HepG2 (cell line): ENCODE results near the gene ULK3. TPM values are rescaled to one million over a fixed set of nuclear protein-coding genes. Genes with fewer than 3 reads are reported as not detected.

Source experiments
- ATAC-seq: fragments of 200-7000 bp; cut with Tn5 transposase; 3 replicates; pipeline ENCODE4 v1.9.1; 2020; ENCODE audit warnings: mild to moderate bottlenecking, moderate library complexity
- BruUV-seq: library from RNA; stranded (reverse); fragments of 400-500 nt; replicated peaks from 2 replicates; lab custom pipeline; 2021; lab: Mats Ljungman, UMichigan
- CTCF ChIA-PET: fragments of 300-600 bp; formaldehyde crosslinking; extraction: SDS; loops from one replicate; lab custom pipeline; 2021; ENCODE audit warnings: low total read pairs, inconsistent platforms, low intra/inter-chr PET ratio; lab: Yijun Ruan, JAX
- POLR2A ChIA-PET: fragments of 350-600 bp; sonication (Branson Sonifier 250); formaldehyde crosslinking; loops from one replicate; lab custom pipeline; 2020; ENCODE audit warnings: antibody characterized with exemption, inconsistent platforms; lab: Yijun Ruan, JAX
- DNase-seq: peaks from one replicate; pipeline ENCODE4 v3.0.0-alpha.2; 2015; ENCODE audit warnings: low spot score
- FAIRE-seq: peaks from 3 replicates; lab custom pipeline; 2011; peaks lifted over from hg19 to GRCh38; lab: Jason Lieb, UNC
- H2AFZ ChIP-seq: one replicate; pipeline ENCODE4 v1.6.1; 2011; ENCODE audit warnings: low read length, inconsistent platforms
- H3K27ac ChIP-seq: fragments of 300-600 bp; 3 replicates; pipeline ENCODE4 v1.8.0; 2011; ENCODE audit warnings: mixed run types, mild to moderate bottlenecking, mixed read lengths, low read length, inconsistent platforms; ENCODE audit not compliant: insufficient read depth; ENCODE audit errors: extremely low read length
- H3K27me3 ChIP-seq, 2 experiments: fragments of 200-600 bp in 1 of 2; 2 replicates in 1 of 2; 3 replicates in 1 of 2; pipeline versions ENCODE4 v1.6.0 to v1.8.0; 2011; ENCODE audit warnings: low read length in 2 of 2, mild to moderate bottlenecking in 2 of 2, moderate library complexity in 2 of 2, inconsistent platforms in 1 of 2; ENCODE audit not compliant: insufficient read depth in 2 of 2, control insufficient read depth in 1 of 2
- H3K36me3 ChIP-seq, 2 experiments: fragments of 200-600 bp in 1 of 2; replicated peaks in 1 of 2; 2 replicates in 1 of 2; 3 replicates in 1 of 2; pipeline versions ENCODE4 v1.5.1 to v1.8.0; 2011; ENCODE audit warnings: low read length in 2 of 2, inconsistent platforms in 1 of 2; ENCODE audit not compliant: insufficient read depth in 2 of 2, control insufficient read depth in 1 of 2
- H3K4me1 ChIP-seq: 2 replicates; pipeline ENCODE4 v1.5.1; 2012; ENCODE audit warnings: low read length, inconsistent platforms; ENCODE audit not compliant: insufficient read depth
- H3K4me2 ChIP-seq: 2 replicates; pipeline ENCODE4 v1.6.0; 2011; ENCODE audit warnings: low read depth, low read length, inconsistent platforms
- H3K4me3 ChIP-seq, 3 experiments: fragments of 200-600 bp in 1 of 3; sonication (generic), shearing (Covaris generic) in 1 of 3; replicated peaks in 1 of 3; 2 replicates each; pipeline ENCODE4 v1.5.1; 2011 to 2016; ENCODE audit warnings: low read length in 3 of 3, inconsistent platforms in 2 of 3, low read depth in 2 of 3, mild to moderate bottlenecking in 2 of 3, control low read depth in 1 of 3, mixed read lengths in 1 of 3; ENCODE audit not compliant: insufficient read depth in 1 of 3
- H3K79me2 ChIP-seq: one replicate; pipeline ENCODE4 v1.6.1; 2011; ENCODE audit warnings: low read length, inconsistent platforms; ENCODE audit not compliant: insufficient read depth
- H3K9ac ChIP-seq: 2 replicates; pipeline ENCODE4 v1.6.0; 2011; ENCODE audit warnings: mild to moderate bottlenecking, low read depth, low read length, inconsistent platforms; ENCODE audit not compliant: insufficient read depth
- H3K9me3 ChIP-seq: 2 replicates; pipeline ENCODE4 v1.5.1; 2012; ENCODE audit warnings: mild to moderate bottlenecking, low read length
- H4K20me1 ChIP-seq: 2 replicates; pipeline ENCODE4 v1.6.0; 2011; ENCODE audit warnings: inconsistent platforms, mild to moderate bottlenecking, low read length, moderate library complexity; ENCODE audit not compliant: insufficient read depth
- CHCHD3 ChIP-seq: sonication (generic); formaldehyde crosslinking; IDR thresholded peaks from 2 replicates; pipeline ENCODE4 v1.8.0; 2022; ENCODE audit warnings: mild to moderate bottlenecking, missing genetic modification reagents, moderate library complexity
- ELF3 ChIP-seq: IDR thresholded peaks from 2 replicates; pipeline ENCODE4 v1.6.1; 2016; ENCODE audit warnings: missing genetic modification reagents, missing compliant biosample characterization
- ELK4 ChIP-seq: sonication (generic); formaldehyde crosslinking; IDR thresholded peaks from 2 replicates; pipeline ENCODE4 v1.9.0; 2021; ENCODE audit warnings: missing genetic modification reagents, borderline replicate concordance
- GLMP ChIP-seq: sonication (generic); formaldehyde crosslinking; IDR thresholded peaks from 2 replicates; pipeline ENCODE4 v1.9.0; 2021; ENCODE audit warnings: missing genetic modification reagents, mild to moderate bottlenecking, borderline replicate concordance
- RXRA ChIP-seq: sonication (generic); formaldehyde crosslinking; IDR thresholded peaks from 2 replicates; pipeline ENCODE4 v1.5.1; 2020; ENCODE audit warnings: missing genetic modification reagents
- ZNF451 ChIP-seq: sonication (generic); formaldehyde crosslinking; IDR thresholded peaks from 2 replicates; pipeline ENCODE4 v1.5.0; 2020; ENCODE audit warnings: mild to moderate bottlenecking, missing genetic modification reagents
- ZNF777 ChIP-seq: sonication (generic); formaldehyde crosslinking; IDR thresholded peaks from 2 replicates; pipeline ENCODE4 v1.4.0; 2020; ENCODE audit warnings: missing genetic modification reagents
- WGBS: methylation state at CpG from one replicate; pipeline ENCODE4 v1.1.6; 2017; ENCODE audit warnings: low lambda C conversion rate; 5-methylcytosine and 5-hydroxymethylcytosine counted together
- in situ Hi-C: cut with HindIII; loops from 2 replicates; pipeline ENCODE4 v1.10.0; 2017; ENCODE audit warnings: low pct_unique_long_range_greater_than_20kb; ENCODE audit not compliant: extremely low pct_ligation_motif_present
- intact Hi-C: fragments of 100-400 bp; cut with micrococcal nuclease; formaldehyde crosslinking; loops from one replicate; pipeline ENCODE4 v1.10.0; 2022; ENCODE audit not compliant: unreplicated experiment
- polyA plus RNA-seq, 8 experiments: library from polyadenylated mRNA; depleted of rRNA in 3 of 8; stranded (reverse) in 7 of 8; unstranded in 1 of 8; fragments of >200 nt; fragmentation: Illumina TruSeq in 4 of 8; extraction: Trizol in 4 of 8; gene quantifications; 2 replicates each; pipeline versions ENCODE4 v1.2.1 to v1.2.3, GENCODE V29; 2011 to 2016; ENCODE audit warnings: low read depth in 4 of 8, missing spikeins in 1 of 8, mixed read lengths in 1 of 8; ENCODE audit not compliant: insufficient read depth in 1 of 8
- total RNA-seq, 5 experiments: library from RNA; depleted of rRNA; stranded (reverse); fragments of >200 nt; fragmentation: Illumina TruSeq; extraction: Trizol; gene quantifications; 2 replicates each; pipeline ENCODE4 v1.2.3, GENCODE V29; 2016; ENCODE audit warnings: low read depth in 1 of 5
- TF ChIP-seq, protein P1 (sequence below): sonication (generic); formaldehyde crosslinking; IDR thresholded peaks from 2 replicates; pipeline ENCODE4 v1.4.0; 2020; ENCODE audit warnings: missing genetic modification reagents

ULK3 gene
- total and polyA plus RNA-seq, 2 of the 13 experiments (the other 11 are each of a cell fraction or from before 2014, with no cell fraction given), result 15.2 to 23.7 TPM

DNA sequence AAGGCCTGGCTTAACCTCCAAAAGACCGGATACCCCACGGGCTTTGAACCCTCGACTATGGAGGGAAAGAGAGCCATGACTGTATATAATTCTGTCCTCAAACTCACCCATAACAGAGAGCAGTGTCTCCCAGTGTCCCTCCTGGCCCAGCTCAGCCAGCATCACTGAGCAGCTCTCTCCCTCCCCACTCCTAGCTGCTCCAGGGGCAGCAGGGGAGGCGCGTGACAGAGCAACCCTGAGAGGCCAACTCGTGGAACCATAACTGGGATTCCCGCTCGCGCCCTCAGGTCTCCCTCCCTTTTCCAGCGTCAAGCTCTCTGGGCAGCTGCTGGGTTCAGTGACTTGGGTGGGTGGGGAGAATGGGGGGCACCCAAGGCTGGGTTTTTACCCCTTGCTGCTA lies 17.1 kb downstream of the ULK3 start:
- no peak for FAIRE-seq
- 0 out of 3 replicates have a peak, but pooled peaks have one; percentile 13 for ATAC-seq
- BruUV-seq, result no TSS peak
- no peaks in the 10 kb centered on the region for H3K79me2 ChIP-seq
- in situ Hi-C loops (no loop called here), intact Hi-C loops (no loop called here)
- POLR2A ChIA-PET, result no interaction called here
- CTCF ChIA-PET, result no interaction called here
- no peak overlapping the region for H3K4me2 ChIP-seq
- H3K9ac ChIP-seq, result no peak overlapping the region
- no peaks in the 10 kb centered on the region for H3K4me1 ChIP-seq
- no peak overlapping the region for H2AFZ ChIP-seq
- H4K20me1 ChIP-seq, result no peaks in the 10 kb centered on the region; the same call in 1 of the 2 replicates
- no peaks in the 10 kb centered on the region for H3K9me3 ChIP-seq
- H3K27me3 ChIP-seq, result peaks cover 5 to 59% of the 10 kb centered on the region in 2 experiments; a peak in 4 of 5 replicates
- H3K36me3 ChIP-seq, result no peaks in the 10 kb centered on the region
- H3K4me3 ChIP-seq, result no peak overlapping the region
- 51% methylated on average over 6 of the region's 10 CpGs for WGBS
- no peak overlapping the region for H3K27ac ChIP-seq
- TF ChIP-seq ELF3 (CRISPR knock-in tag) (no peak), ELK4 (CRISPR knock-in tag) (no peak), ZNF451 (CRISPR knock-in tag) (no peak), GLMP (CRISPR knock-in tag) (no peak), RXRA (CRISPR knock-in tag) (no peak), ZNF777 (CRISPR knock-in tag) (no peak), CHCHD3 (CRISPR knock-in tag) (no peak)
- TF ChIP-seq, protein P1, sequence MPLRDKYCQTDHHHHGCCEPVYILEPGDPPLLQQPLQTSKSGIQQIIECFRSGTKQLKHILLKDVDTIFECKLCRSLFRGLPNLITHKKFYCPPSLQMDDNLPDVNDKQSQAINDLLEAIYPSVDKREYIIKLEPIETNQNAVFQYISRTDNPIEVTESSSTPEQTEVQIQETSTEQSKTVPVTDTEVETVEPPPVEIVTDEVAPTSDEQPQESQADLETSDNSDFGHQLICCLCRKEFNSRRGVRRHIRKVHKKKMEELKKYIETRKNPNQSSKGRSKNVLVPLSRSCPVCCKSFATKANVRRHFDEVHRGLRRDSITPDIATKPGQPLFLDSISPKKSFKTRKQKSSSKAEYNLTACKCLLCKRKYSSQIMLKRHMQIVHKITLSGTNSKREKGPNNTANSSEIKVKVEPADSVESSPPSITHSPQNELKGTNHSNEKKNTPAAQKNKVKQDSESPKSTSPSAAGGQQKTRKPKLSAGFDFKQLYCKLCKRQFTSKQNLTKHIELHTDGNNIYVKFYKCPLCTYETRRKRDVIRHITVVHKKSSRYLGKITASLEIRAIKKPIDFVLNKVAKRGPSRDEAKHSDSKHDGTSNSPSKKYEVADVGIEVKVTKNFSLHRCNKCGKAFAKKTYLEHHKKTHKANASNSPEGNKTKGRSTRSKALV (CRISPR knock-in tag), result no peak
- no peak for DNase-seq
